HepG2 (cell line): ENCODE data around the gene GART.

Source experiments
- CCAR2 ChIP-seq: fragments of 200-400 bp; formaldehyde crosslinking; optimal IDR thresholded peaks from 2 replicates; pipeline ENCODE3; 2018; ENCODE audit warnings: low read depth, mild to moderate bottlenecking, low read length, moderate library complexity
- EP300 ChIP-seq, 3 experiments: sonication (generic) in 1 of 3; formaldehyde crosslinking in 1 of 3; IDR thresholded peaks; 2 replicates each; pipeline versions ENCODE4 v1.5.1 to v1.6.1; 2011 to 2020; ENCODE audit warnings: low read depth in 2 of 3, low read length in 2 of 3, borderline replicate concordance in 1 of 3, improper control_type of control experiment in 1 of 3, mild to moderate bottlenecking in 1 of 3, missing genetic modification reagents in 1 of 3, moderate library complexity in 1 of 3
- JUN ChIP-seq: sonication (generic); formaldehyde crosslinking; IDR thresholded peaks from 2 replicates; pipeline ENCODE4 v1.4.0; 2020; ENCODE audit warnings: mild to moderate bottlenecking, missing genetic modification reagents
- MXD4 ChIP-seq: IDR thresholded peaks from 2 replicates; pipeline ENCODE4 v1.6.1; 2016; ENCODE audit warnings: mild to moderate bottlenecking, missing biosample characterization, missing genetic modification reagents
- NFIC ChIP-seq: IDR thresholded peaks from 2 replicates; pipeline ENCODE4 v1.6.1; 2012; ENCODE audit warnings: mild to moderate bottlenecking, low read length, inconsistent platforms
- ZBTB21 ChIP-seq: sonication (generic); formaldehyde crosslinking; IDR thresholded peaks from 2 replicates; pipeline ENCODE4 v1.4.0; 2020; ENCODE audit warnings: missing genetic modification reagents
- ZSCAN12 ChIP-seq: sonication (generic); formaldehyde crosslinking; IDR thresholded peaks from 2 replicates; pipeline ENCODE4 v1.9.0; 2021; ENCODE audit warnings: mild to moderate bottlenecking, missing genetic modification reagents
- TF ChIP-seq, protein P1 (sequence below): fragments of 450-650 bp; IDR thresholded peaks from 2 replicates; pipeline ENCODE4 v1.6.1; 2016
- TF ChIP-seq, protein P2 (sequence below): sonication (generic); formaldehyde crosslinking; IDR thresholded peaks from 2 replicates; pipeline ENCODE4 v1.5.0; 2020; ENCODE audit warnings: mild to moderate bottlenecking, missing genetic modification reagents
- TF ChIP-seq, protein P3 (sequence below): sonication (generic); formaldehyde crosslinking; conservative IDR thresholded peaks from 2 replicates; pipeline ENCODE4 v1.4.0; 2020; ENCODE audit warnings: missing genetic modification reagents
- TF ChIP-seq, protein P4 (sequence below): sonication (generic); formaldehyde crosslinking; IDR thresholded peaks from 2 replicates; pipeline ENCODE4 v1.5.0; 2020; ENCODE audit warnings: mild to moderate bottlenecking, missing genetic modification reagents, moderate library complexity
- TF ChIP-seq, protein P5 (sequence below): IDR thresholded peaks from 2 replicates; pipeline ENCODE4 v1.6.1; 2016

DNA sequence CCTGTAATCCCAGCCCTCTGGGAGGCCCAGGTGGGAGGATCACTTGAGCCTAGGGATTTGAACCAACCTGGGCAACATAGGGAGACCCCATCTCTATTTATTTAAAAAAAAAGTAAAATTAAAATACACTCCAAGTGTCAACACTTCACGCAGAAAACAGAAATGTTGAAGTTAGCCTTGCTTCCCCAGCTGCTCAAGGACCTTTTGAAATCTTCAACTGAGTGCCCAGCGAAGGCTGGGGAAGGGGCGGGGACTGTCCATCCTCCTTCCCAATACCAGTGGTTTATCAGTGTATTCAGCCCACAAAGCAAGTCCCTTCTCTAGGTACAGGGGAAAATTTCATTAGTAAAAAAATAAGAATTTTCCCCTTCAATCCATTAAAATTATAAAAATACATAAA is 48.2 kb downstream of the GART start:
- TF ChIP-seq, protein P1, sequence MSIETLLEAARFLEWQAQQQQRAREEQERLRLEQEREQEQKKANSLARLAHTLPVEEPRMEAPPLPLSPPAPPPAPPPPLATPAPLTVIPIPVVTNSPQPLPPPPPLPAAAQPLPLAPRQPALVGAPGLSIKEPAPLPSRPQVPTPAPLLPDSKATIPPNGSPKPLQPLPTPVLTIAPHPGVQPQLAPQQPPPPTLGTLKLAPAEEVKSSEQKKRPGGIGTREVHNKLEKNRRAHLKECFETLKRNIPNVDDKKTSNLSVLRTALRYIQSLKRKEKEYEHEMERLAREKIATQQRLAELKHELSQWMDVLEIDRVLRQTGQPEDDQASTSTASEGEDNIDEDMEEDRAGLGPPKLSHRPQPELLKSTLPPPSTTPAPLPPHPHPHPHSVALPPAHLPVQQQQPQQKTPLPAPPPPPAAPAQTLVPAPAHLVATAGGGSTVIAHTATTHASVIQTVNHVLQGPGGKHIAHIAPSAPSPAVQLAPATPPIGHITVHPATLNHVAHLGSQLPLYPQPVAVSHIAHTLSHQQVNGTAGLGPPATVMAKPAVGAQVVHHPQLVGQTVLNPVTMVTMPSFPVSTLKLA, result no peak
- TF ChIP-seq, protein P2, sequence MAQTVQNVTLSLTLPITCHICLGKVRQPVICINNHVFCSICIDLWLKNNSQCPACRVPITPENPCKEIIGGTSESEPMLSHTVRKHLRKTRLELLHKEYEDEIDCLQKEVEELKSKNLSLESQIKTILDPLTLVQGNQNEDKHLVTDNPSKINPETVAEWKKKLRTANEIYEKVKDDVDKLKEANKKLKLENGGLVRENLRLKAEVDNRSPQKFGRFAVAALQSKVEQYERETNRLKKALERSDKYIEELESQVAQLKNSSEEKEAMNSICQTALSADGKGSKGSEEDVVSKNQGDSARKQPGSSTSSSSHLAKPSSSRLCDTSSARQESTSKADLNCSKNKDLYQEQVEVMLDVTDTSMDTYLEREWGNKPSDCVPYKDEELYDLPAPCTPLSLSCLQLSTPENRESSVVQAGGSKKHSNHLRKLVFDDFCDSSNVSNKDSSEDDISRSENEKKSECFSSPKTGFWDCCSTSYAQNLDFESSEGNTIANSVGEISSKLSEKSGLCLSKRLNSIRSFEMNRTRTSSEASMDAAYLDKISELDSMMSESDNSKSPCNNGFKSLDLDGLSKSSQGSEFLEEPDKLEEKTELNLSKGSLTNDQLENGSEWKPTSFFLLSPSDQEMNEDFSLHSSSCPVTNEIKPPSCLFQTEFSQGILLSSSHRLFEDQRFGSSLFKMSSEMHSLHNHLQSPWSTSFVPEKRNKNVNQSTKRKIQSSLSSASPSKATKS, result no peak
- TF ChIP-seq ZBTB21 (no peak), EP300 (IDR thresholded peaks at IDR 0.05; ENCODE audit: low read depth in 2 of 2, low read length in 2 of 2) (no peak), EP300 (CRISPR knock-in tag; IDR thresholded peaks at IDR 0.05; ENCODE audit: borderline replicate concordance) (no peak), ZSCAN12 (CRISPR knock-in tag) (no peak), CCAR2 (no peak), JUN (no peak), NFIC (no peak), MXD4 (CRISPR knock-in tag) (no peak)
- TF ChIP-seq, protein P3, sequence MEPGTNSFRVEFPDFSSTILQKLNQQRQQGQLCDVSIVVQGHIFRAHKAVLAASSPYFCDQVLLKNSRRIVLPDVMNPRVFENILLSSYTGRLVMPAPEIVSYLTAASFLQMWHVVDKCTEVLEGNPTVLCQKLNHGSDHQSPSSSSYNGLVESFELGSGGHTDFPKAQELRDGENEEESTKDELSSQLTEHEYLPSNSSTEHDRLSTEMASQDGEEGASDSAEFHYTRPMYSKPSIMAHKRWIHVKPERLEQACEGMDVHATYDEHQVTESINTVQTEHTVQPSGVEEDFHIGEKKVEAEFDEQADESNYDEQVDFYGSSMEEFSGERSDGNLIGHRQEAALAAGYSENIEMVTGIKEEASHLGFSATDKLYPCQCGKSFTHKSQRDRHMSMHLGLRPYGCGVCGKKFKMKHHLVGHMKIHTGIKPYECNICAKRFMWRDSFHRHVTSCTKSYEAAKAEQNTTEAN (CRISPR knock-in tag), result no peak
- TF ChIP-seq, protein P4, sequence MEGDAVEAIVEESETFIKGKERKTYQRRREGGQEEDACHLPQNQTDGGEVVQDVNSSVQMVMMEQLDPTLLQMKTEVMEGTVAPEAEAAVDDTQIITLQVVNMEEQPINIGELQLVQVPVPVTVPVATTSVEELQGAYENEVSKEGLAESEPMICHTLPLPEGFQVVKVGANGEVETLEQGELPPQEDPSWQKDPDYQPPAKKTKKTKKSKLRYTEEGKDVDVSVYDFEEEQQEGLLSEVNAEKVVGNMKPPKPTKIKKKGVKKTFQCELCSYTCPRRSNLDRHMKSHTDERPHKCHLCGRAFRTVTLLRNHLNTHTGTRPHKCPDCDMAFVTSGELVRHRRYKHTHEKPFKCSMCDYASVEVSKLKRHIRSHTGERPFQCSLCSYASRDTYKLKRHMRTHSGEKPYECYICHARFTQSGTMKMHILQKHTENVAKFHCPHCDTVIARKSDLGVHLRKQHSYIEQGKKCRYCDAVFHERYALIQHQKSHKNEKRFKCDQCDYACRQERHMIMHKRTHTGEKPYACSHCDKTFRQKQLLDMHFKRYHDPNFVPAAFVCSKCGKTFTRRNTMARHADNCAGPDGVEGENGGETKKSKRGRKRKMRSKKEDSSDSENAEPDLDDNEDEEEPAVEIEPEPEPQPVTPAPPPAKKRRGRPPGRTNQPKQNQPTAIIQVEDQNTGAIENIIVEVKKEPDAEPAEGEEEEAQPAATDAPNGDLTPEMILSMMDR (CRISPR knock-in tag), result no peak
- TF ChIP-seq, protein P5, sequence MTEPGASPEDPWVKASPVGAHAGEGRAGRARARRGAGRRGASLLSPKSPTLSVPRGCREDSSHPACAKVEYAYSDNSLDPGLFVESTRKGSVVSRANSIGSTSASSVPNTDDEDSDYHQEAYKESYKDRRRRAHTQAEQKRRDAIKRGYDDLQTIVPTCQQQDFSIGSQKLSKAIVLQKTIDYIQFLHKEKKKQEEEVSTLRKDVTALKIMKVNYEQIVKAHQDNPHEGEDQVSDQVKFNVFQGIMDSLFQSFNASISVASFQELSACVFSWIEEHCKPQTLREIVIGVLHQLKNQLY (CRISPR knock-in tag), result no peak
